Endothelial cell of coronary artery (primary cell): Measurements from ENCODE around the gene NTN3. TPM values are rescaled to one million over a fixed set of nuclear protein-coding genes. Genes with fewer than 3 reads are reported as not detected.

Experiments
- total RNA-seq: library from RNA; depleted of rRNA; stranded (reverse); fragments of >200 nt; gene quantifications from 2 replicates; pipeline ENCODE4 v1.2.3, GENCODE V29; 2014

The NTN3 gene
- under 0.01 and 0.09 TPM in 2 replicates for total RNA-seq

DNA sequence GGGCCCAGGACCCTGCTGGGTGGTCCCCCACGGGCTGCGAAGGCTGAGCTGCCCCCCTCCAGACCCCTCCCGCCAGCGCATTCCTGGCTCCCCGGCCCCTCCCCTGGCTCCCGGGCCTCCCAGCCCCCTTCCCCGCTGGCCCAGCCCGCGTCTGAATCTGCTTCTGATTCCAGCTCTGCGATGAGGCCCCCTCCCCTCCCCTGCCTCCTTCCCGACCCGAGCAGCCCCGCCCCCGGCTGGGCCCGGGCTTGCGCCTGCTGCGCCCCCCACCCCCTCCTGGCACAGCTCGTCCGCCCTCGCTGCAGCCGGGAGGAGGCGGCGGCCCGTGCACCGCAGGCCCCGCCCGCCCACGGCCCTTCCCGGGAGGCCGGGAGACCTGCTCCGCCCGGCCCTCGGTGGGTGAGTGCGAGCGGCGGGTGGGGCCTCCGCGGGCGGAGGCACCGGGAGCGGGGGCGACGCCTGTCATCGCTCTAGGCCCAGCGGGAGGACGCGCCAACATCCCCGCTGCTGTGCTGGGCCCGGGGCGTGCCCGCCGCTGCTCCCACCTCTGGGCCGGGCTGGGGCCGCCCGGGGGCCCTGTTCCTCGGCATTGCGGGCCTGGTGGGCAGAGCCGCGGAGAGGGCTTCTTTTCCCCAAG, at the start of gene NTN3:
NTN3 (plus strand) TSS at position 282 of the 637 bp plus-strand sequence. CDS start 405 bp downstream, outside the sequence.

DNA sequence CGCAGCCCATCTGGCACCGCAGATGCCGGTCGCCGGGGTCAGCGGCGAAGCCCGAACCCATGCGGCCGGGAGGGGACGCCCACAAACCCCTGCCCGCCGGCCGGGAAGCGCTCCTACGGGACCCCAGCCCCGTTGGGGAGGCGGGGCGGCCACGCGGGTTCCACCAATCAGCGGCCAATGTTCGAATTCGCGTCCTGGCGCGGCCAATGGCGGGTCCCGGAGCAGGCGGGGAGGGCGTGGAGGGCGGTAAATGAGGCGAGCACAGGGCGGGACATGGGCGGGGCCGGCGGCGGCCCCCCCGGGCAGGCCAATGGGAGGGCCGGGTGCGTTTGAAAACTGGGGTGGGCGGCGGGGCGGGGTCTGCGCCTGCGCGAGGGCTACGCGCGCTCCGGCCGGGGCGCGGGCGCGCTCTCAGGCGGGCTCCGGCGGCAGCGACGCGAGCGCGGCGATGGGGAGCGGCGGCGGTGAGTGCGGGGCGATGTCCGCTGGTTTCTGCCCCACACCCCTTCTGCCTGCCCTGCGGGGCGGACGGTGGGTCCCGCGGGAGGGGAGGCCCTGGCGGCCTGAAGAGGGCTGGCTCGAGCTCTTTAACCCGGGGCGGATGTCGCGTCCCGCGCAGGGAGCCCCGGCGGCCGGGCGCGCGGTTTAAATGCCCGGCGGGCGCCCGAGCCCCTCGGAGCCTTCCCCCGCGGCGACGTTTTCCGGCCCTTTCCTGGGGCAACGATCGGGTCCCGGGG, 41.9 kb upstream of the NTN3 start, which contains the start of gene CCNF:
CCNF (plus strand) TSS at position 414 of the 737 bp plus-strand sequence; CDS start at position 449, 35 bp downstream.

GRCh38 chr16:2459647-2460390, 11.3 kb upstream of the NTN3 start, which contains the start of gene TEDC2:
Gene TEDC2 (plus strand): TSS chr16:2460109. CDS start chr16:2460145, 36 bp downstream.

GRCh38 chr16:2474877-2475412, 3.8 kb downstream of the NTN3 start, which contains the start of gene TBC1D24:
Gene TBC1D24 (plus strand): TSS chr16:2475127. CDS start chr16:2496149, 21,022 bp downstream.

DNA sequence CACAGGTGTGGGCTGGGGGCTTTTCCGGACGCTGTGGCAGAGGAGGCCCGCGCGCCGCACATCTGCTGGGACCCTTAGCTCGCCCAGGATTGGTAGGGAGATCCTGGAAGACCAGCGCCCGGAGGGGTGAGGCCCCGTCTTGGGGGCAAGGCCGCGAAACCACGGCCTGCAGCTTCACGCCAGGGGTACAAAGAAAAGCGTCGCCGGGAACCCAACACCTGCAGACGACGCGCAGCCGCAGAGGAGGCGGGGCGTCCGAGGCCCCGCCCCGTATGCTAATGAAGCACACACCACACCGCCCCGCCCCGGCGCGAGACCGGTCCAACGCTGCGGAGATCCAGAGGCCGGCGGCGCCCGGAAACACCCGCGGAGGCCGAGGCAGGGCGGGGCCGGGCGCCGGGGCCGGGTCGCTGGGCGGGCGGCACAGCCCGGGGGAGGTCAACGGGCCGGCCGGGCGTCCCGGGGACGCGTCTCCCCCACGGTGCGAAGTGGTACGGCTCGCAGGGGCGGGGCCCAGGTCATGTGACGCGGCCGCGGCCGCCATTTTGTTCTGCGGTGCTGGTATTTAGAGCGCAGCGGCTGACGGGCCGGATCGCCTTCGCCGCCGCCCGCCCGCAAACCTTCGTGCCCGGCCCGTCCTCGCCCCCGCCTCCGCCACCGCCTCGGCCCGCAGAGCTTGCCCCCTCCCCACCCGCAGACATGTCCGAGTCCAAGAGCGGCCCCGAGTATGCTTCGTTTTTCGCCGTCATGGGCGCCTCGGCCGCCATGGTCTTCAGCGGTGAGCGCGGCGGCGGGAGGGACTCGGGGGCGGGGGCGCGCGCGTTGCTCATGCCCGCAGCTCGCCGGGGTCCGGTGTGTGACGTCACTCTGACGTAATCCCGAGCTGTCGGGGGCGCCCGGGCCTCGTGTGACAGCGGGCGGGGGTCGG, 42.6 kb downstream of the NTN3 start, which contains the start of gene ATP6V0C:
ATP6V0C (plus strand) TSS at position 548 of the 928 bp plus-strand sequence; CDS start at position 700, 152 bp downstream.

DNA sequence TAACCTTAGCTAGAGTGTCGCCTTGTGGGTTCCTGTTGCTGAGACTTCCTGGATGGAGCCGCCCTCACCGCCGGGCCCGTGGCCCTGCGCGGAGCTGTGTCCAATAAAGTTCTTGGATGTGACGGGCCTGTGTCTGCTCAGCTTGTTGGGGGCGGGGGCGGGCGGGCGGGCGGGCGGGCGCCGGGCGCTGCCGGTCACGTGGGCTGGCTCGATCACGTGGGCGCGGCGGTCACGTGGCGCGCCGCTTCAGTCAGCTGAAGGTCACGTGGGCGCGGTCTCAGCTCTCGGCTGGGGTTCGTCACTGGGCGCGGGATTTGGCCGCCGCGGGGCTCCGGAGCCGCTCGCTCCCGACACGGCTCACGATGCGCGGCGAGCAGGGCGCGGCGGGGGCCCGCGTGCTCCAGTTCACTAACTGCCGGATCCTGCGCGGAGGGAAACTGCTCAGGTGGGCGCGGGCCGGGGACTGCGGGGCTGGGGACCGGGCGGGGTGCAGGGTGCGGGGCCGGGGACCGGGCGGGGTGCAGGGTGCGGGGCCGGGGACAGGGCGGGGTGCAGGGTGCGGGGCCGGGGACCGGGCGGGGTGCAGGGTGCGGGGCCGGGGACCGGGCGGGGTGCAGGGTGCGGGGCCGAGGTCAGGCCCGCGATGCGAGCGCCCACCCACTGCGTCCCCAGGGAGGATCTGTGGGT, 49.1 kb downstream of the NTN3 start, which contains the start of gene AMDHD2:
AMDHD2 (plus strand) TSS at position 275 of the 687 bp plus-strand sequence; CDS start at position 363, 88 bp downstream.

Other genes with a start within 250 kb of the NTN3 start
- gene E4F1, start 247.7 kb upstream of the NTN3 start, total RNA-seq = 29.4 and 32.5 TPM in 2 replicates
- gene DNASE1L2, start 234.9 kb upstream of the NTN3 start, total RNA-seq = 0.27 and 0.94 TPM in 2 replicates
- gene ECI1, start 219.7 kb upstream of the NTN3 start, total RNA-seq = 25.1 and 25.7 TPM in 2 replicates
- 58.7 and 63.5 TPM in 2 replicates for gene RNPS1, start 203.2 kb upstream of the NTN3 start, total RNA-seq
- gene ABCA3, start 130.6 kb upstream of the NTN3 start, total RNA-seq = 18.0 and 26.5 TPM in 2 replicates
- 17.1 and 40.8 TPM in 2 replicates for gene CCNF, start 41.9 kb upstream of the NTN3 start, total RNA-seq
- 4.1 and 6.3 TPM in 2 replicates for gene TEDC2, start 11.2 kb upstream of the NTN3 start, total RNA-seq
- 12.3 and 16.3 TPM in 2 replicates for gene TBC1D24, start 3.8 kb downstream of the NTN3 start, total RNA-seq
- 6.0 and 8.3 TPM in 2 replicates for gene ATP6V0C, start 42.7 kb downstream of the NTN3 start, total RNA-seq
- gene AMDHD2, start 49.1 kb downstream of the NTN3 start, total RNA-seq = 31.4 and 32.3 TPM in 2 replicates
- gene CEMP1, start 60.1 kb downstream of the NTN3 start, total RNA-seq = not detected in 2 replicates
- gene PDPK1, start 66.7 kb downstream of the NTN3 start, total RNA-seq = 14.2 and 16.2 TPM in 2 replicates
- gene KCTD5, start 211.2 kb downstream of the NTN3 start, total RNA-seq = 19.9 and 21.6 TPM in 2 replicates
- 0.09 and 0.28 TPM in 2 replicates for gene PRSS27, start 248.9 kb downstream of the NTN3 start, total RNA-seq